ENCODE measurements around the gene KLHL13.
"Not testable (repeated sequence)": the region's sequence is repeated elsewhere in the genome, so short reads cannot be mapped to it uniquely, and the experiment has no call there.

The KLHL13 gene

GRCh38 chrX:117989512-117989911 lies 127.1 kb downstream of the KLHL13 start:
- no peak for DNase-seq

GRCh38 chrX:117987373-117987772 lies 129.2 kb downstream of the KLHL13 start:
- no peak for DNase-seq

GRCh38 chrX:117985241-117985640 lies 131.4 kb downstream of the KLHL13 start:
- DNase-seq, result peak; percentile 1

- DNase-seq, result no peak
Observed at GRCh38 chrX:117982694-117983392, 133.8 kb downstream of the KLHL13 start.

GRCh38 chrX:117978402-117978801 lies 138.2 kb downstream of the KLHL13 start:
- no peak for DNase-seq

- DNase-seq, result no peak
Observed at GRCh38 chrX:117977526-117977925, 139.1 kb downstream of the KLHL13 start.

- no peak for DNase-seq
Observed at GRCh38 chrX:117973110-117973807, 143.4 kb downstream of the KLHL13 start.

GRCh38 chrX:117972711-117973109 lies 143.9 kb downstream of the KLHL13 start:
- no peak for DNase-seq

GRCh38 chrX:117969782-117970181 lies 146.8 kb downstream of the KLHL13 start:
- no peak for DNase-seq

- DNase-seq, result no peak
Observed at GRCh38 chrX:117969328-117969727, 147.3 kb downstream of the KLHL13 start.

- DNase-seq, result no peak
Observed at GRCh38 chrX:117959045-117959444, 157.6 kb downstream of the KLHL13 start.

GRCh38 chrX:117957128-117957527 lies 159.5 kb downstream of the KLHL13 start:
- DNase-seq, result no peak

GRCh38 chrX:117939296-117939695 lies 177.3 kb downstream of the KLHL13 start:
- DNase-seq, result not testable (repeated sequence)

- DNase-seq, result no peak
Observed at GRCh38 chrX:117936118-117936517, 180.5 kb downstream of the KLHL13 start.

- DNase-seq, result not testable (repeated sequence)
Observed at GRCh38 chrX:117930116-117930515, 186.5 kb downstream of the KLHL13 start.

- DNase-seq, result no peak
Observed at GRCh38 chrX:117919755-117920154, 196.9 kb downstream of the KLHL13 start.

GRCh38 chrX:117910216-117910615 lies 206.4 kb downstream of the KLHL13 start:
- DNase-seq, result no peak

- no peak for DNase-seq
Observed at GRCh38 chrX:117898226-117898625, 218.4 kb downstream of the KLHL13 start.

- no peak for DNase-seq
Observed at GRCh38 chrX:117895418-117895817, 221.2 kb downstream of the KLHL13 start.

GRCh38 chrX:117892469-117892868 lies 224.1 kb downstream of the KLHL13 start:
- no peak for DNase-seq

- DNase-seq, result no peak
Observed at GRCh38 chrX:117871796-117872195, 244.8 kb downstream of the KLHL13 start.

- DNase-seq, result no peak
Observed at GRCh38 chrX:117860517-117860916, 256.1 kb downstream of the KLHL13 start.

- DNase-seq, result no peak
Observed at GRCh38 chrX:117854806-117855205, 261.8 kb downstream of the KLHL13 start.

- DNase-seq, result no peak
Observed at GRCh38 chrX:117851025-117851424, 265.6 kb downstream of the KLHL13 start.

All from hematopoietic multipotent progenitor cell treated with erythropoietin and hydrocortisone succinate and interleukin-3 and kit ligand, for 6 days (in vitro differentiated cells).